ENCODE data around the gene RGMB.

Gene RGMB

DNA sequence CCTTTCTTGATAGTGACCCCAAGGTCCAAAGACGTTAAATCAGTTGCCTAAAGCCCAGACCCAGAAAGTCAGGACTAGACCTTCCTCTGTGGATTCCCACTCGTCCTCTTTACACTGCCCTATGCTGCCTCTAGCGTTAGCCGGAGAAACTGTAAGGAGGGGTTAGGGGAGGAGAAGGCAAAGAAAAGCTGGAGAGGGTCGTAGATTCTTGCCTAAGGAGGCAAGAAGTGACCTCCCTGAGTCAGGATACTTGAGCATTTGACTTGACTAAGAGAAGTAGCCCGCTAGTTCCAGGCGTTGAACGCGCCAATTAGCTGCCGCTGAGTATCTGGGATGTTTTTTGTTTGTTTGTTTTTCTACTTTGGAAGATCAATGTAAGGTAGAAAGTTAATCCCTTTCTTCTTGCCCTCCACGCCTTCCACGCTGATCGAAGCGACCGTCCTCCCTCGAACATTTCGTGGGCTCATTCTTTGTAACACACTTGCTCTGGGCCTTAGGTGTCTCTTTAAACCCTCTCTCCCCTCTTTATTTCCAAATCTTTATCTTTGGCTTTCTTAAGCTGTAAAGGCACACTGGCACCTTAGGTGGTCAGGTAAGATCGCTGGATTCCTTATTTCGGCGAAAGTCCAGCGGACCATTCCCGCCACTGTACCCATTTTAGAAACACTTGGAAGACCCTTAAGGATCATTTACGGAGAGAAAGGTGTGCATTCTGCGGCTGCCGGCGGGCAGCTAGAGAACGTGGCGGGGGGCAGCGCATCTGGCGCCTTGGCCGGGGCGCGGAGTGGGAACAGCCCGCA is 5.1 kb upstream of the RGMB start:
- peak; percentile 39 for DNase-seq

DNA sequence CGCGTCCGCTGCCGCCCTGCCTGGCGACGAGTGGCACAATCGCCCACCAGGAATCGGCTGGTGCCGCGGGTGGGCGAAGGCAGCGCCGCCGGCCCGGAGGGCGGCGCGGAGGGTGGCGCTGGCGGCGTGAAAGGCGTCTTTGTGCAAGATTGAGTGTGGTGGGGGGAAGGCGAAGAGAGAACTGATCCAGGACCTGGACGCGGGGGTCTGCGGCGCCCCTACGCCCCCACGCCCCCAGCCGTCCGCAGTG is 4.6 kb upstream of the RGMB start:
- no peak for DNase-seq

DNA sequence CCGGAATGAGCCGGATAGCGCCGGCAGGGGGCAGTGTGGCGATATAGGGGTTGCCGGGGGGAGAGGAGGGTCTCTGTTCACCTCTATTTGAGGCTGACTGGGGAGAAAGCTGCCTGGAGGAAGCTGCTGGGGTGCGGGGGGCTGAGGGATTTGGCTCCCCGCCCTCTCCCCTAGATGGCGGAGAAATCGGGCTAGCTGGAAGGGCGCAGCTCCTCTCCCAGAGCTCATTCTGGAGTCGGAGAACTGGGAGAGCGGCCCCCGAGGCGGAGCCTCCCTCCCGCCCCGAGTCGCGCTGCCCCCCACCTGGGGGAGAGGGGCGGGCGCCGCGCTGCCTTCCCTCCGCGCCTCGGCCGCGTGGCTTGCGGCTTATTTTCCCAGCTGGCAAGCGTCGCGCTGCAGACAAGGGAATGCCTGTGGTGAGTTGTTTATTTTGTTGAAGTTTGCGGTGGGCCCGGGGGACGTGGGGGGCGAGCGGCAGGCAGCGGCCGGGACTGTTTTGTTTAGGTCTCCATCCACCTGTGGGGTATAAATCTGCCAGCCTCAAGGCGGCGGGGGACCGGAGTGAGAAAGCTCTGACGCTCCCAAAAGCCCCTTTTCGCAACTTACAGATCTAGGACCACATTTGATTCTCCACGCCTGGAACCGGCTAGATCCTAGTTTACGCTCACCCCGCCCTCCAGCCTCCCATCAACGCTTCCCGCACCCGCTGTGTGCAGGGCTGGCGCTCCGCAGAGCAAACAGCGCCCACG is 4.1 kb upstream of the RGMB start:
- peak; percentile 35 for DNase-seq

DNA sequence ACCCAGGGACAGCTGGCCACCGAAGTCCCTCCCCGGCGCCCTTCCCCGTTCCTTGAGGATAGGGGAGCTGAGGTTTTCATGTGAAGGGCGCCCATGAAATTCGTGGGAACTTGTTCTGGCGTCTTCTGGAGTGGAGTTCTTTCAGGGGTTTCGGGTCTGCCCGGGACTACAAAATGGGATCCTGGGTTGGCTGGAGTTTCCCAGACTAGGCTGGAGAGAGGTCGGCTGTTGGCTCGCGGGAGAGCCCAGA is 3.6 kb upstream of the RGMB start:
- DNase-seq = no peak

DNA sequence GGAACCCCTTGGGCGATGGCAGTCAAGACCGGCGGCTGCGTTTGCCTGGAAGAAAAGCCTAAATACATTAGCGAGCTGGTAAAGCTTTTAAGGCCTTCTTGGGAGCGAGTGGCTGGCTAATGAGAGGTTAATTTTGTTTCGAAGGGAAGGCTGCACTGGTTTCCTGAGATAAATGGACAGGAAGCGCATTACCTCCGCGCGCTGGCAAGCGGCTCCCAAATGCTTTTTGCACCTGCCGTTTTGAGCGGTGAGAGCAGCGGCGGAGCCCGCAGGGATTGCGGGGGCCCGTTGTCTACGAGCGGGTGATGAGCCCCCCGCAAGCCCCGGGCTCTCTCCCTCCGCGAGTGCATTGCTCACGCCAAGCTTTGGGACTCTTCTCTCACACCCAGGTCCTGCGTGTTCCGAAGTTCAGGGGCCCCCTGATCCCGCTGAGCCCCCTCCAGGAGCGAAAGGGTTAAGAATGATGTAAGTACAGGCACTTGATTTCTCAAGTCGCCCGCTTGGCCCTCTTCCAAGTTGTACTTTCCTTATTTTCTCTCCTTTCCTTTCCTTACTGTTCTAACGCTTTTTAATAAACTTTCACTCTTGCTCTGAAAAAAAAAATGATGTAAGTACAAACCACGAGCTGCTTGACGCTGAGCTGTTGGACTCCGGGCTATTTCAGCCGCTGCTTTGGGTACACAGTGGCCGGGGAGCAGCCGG is 3.1 kb upstream of the RGMB start:
- no peak for DNase-seq

DNA sequence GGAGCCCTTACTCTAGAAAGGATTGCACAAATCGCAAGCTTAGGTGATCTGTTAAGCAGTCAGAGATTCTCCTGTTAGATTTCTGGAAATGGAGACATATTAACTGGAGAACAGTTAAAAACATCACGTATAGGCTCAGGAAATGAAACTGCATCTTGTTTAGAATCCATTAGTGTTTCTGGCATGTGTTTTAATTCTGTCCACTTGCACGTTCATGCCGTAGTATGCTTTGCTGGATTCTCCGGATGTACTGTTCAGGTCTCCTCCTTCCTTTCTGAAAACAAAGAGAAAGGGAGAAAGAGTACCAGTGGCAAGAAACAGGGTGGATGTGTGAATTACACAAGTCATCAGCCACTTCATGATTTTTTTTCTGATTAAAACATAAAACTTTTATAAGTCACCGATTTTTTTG is 2.5 kb upstream of the RGMB start:
- DNase-seq = no peak

DNA sequence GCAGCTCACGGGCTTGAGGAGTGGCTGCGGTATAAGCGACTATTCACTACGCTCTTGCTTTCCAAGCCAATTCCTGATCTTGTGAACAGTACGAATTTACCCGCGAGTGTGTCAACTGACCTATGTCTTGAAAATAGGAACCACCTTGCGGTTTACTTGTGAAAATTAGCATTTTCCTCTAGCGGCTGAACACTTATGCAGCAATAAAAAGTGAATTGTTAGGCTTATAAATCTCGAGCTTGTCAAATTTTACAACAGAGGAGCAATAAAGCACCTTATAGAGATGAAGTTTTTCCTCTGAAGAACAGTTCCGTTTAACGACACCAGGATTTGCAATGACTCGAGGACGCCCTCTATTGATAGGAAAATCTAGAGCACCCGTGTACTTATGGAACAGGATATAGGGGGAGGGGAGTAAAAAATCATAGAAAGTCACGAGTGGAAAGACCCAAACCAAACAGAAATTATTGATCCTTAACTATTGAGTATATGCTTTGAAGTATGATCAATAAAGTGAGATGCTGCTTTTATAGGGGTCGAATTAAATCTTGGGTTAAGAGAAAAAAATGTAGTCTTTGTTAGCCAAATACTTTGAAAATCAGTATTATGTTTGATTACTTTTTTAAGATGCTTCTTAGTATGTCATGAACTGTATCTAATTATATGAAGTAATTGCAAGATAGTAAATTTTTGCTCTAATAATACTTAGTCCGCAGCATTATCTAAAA is 1.9 kb upstream of the RGMB start:
- DNase-seq = peak; percentile 64

DNA sequence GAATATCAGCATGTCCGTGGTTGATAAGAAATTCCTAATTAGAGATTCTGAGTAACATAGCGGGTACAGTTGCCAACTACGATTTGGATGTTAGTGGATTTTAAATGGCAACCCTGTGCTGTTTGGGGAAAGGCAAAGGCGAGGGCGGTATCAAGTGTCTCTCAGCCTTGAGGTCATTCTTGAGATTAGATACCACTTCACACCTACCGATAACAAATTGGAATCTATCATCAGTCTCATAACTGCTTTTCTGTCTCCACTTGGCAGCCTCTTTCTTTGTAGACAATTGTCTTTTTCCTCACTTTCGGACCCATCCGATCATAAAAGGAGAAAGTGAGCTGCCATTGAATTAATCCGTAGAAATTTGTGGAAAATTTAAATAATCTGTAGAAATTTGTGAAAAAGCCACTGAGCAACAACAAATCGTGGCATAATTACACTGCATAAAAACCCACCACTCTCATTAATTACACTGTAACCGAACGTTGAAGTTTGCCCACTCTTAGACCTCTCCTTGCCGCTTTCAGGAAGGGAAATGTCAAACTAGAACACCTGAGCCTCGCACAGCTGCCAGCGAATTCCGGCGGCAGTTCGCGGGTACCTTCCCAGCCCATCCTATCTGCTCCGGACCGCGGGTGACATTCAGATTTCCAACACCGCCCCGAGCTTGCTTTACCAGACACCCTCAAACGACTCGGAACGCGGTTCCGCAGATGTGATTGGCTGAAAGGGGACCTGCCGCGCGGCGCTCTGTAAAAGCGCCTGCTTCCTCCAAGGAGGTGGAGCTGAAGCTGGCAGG is 849 bp upstream of the RGMB start:
- DNase-seq = peak; percentile 69

DNA sequence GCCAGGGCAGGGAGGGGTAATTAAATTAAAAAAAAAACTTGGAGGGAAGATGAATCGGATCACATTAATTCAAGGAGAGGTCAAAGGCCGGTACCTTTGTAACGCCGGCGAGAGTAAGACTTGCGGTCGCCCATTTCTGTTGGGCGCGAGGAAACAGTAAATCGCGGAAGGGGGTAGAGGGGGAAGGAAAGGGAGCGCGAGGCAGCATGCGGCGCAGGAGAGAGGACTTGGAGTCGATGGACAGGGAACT is 324 bp upstream of the RGMB start:
- no peak for DNase-seq

DNA sequence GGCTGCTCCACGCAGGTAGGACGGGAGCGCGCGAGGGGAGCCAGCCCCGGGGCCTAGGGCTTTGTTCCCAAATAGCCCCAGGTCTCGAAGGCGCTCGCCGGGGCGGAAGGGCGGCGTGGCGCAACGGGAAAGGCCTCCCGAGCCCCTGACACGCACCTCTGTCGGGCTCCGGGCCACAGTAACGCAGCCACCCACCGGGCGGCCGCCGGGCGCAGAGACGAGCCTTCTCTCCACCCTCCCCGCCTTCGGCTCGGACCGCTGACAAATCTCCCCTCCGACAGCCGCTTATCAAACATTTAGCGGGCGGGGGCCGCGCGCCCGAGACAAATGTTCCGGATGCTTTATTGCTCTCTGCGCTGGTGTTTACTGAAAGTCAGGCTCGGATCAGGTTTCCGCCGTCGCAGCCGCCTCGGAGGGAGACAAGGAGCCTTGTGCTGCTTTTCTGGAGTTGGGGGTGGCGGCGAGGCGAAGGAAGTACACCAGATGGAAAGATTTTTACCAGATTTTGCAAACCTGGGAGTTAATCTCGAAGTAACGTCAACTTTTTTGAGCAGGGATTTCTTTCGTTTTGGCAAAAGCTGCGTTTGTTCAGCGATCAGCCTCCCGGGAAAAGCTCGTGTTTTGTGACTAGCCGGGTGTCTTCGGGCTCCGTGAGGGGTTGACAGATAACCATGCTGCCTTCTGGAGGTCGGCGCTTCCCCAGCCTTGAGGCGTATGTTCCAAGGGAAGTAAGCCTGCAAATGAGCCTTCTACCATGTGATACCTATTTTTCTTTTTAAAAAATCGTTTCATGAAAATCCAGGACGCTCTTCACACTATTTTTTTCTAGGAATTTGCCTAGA is 950 bp downstream of the RGMB start:
- DNase-seq = no peak

DNA sequence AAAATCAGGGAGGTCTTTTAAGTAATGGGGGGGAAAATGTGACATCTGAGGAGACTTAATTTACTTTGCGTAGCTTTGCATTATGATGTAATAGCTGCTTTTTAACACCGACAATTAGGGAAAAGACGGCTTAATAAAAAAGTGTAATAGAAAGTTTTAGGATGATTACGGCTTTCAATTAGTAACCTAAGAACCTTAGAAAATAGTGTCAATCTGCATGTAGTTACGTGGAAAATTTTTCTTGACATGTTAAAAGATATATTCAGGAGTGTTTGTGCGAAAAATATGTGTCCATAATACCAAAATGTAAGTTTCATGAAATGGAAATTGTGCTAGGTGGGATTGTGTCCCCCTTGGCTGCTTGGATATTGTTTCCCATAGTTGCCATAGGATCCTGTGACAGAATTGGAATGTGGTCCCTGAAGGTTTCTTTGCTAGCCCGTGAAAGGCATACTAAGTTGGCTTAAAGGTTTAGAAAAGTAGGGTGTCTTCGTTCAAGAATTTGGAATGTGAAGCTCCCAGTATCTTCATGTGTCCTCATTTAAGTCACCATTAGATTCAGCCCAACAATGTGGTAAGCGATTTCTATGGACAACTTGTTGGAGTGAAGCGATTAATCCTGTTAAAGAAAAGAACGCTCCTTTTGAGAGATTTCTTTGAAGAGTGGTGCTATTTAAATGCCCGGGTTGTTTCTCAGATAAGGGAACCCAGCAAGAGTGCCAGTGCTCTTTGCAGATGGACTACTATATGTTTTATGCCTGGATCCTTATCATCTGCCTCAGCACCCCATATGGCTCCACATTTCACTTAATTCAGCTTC is 2.0 kb downstream of the RGMB start:
- no peak for DNase-seq

DNA sequence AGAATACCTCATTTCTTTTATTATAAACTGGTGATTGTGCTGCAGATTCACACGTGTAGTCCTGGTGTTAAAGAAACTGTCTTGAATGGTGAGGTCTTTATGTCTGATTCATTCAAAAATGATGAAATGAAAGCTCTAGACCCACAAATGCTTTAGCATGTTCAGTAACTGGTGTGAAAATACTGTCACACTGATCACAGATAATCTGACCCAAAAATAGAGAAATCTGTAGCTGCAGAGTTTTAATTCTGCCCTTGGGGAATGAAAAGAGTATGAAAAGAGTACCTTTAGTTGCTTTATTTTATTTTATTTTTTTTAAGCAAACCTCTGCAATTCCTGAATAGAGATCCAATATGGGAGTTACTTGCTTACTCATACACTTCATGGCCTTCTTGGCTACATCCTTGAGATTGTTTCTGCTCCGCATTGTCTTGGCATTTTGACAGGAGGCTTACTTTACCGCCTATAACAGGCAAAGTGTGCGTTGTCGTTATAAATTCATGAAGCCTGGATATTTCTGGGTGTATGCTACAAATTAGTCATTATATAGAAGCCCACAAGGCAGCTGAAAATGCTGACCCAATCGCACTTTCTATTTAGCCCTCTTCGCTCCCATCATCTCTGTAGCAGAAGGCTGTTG is 2.7 kb downstream of the RGMB start:
- DNase-seq = no peak

DNA sequence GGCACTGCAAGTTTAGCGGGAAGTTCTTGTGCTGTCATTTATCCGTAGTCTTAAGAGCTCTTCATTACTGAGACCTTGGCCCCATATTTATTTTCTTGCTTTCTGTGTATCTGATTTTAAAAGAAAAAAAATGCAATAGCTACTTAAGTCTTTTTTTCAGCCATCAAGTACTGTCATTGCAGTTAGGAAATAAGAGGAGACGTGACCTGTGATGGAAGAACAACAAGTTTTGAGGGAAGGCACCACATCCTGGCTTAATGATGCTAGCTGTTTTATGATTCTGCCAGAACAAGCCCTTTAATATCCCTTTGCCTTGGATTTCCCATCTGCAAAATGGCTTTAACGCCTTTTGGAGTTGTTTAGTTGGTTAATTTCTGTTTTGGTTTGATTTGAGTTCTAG is 3.8 kb downstream of the RGMB start:
- no peak for DNase-seq

DNA sequence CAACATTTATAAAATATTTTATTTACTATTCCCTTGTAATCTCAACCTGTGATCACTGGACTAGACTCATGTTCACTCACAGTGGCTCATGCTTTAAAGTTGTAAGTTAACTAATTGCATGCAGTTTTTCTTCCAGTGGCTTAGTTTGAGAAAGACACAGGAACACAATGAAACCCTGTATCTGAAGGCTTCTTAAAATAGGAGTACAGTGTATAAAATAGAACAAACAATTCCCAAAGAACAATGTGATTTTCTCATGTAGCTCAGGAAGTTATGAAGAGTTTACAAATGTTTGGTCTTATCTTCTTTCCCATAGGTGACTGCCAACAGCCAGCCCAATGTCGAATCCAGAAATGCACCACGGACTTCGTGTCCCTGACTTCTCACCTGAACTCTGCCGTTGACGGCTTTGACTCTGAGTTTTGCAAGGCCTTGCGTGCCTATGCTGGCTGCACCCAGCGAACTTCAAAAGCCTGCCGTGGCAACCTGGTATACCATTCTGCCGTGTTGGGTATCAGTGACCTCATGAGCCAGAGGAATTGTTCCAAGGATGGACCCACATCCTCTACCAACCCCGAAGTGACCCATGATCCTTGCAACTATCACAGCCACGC is 5.9 kb downstream of the RGMB start:
- DNase-seq = no peak

DNA sequence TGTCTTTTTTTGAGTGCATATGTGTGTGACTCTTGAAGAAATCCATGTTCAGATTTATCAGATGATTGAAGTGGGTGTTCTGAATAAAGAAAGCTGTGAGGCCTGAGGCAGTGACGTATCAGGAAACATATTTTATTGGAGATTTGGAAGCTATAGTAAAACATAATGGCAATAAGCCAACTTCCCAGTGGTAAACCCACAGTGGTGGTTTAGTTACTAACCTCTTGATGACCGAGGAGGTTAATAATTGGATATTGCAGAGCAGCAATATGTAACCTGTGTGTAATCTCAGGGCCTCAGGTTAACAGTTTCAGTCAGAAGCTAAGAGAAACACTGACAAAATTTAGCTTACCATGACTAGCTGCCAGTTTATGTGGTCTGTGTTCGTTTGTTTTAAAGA is 6.9 kb downstream of the RGMB start:
- no peak for DNase-seq

DNA sequence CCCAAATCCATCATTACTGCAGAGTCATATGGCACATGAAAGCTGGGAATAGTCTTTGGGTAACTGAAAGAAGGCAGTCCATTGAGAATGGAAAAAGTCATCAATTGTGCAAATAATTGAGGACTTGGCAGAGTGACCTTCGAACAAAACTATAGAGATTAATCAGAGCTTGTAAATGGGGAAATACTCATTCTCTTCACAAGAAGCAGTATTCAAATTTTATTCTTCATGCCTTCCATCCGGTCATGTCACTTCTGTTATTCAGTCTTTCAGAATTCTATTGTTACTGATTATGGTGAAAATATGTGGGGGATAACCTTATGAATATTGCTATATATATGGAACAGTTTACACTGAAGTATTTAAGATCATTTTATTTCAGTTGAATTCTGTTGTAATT is 8.1 kb downstream of the RGMB start:
- no peak for DNase-seq

DNA sequence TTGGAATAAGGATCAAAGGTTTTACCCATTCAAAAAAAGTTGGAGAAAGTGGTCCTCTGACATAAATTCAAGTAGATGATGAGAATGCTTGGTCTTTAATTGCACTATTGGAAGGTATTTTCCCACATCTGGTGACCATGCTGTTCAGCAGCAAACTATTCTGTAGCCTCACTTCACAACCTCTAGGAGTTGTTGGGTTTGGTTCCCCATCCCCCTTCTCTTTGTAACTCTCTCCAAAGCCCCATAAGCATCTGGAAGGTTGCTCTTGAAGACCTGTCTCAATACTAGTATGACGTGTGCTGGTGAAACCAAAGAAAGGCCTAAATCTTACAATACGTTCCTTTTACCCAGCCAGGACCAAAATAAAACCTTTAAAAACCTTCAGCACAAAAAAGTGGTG is 8.5 kb downstream of the RGMB start:
- DNase-seq = no peak

DNA sequence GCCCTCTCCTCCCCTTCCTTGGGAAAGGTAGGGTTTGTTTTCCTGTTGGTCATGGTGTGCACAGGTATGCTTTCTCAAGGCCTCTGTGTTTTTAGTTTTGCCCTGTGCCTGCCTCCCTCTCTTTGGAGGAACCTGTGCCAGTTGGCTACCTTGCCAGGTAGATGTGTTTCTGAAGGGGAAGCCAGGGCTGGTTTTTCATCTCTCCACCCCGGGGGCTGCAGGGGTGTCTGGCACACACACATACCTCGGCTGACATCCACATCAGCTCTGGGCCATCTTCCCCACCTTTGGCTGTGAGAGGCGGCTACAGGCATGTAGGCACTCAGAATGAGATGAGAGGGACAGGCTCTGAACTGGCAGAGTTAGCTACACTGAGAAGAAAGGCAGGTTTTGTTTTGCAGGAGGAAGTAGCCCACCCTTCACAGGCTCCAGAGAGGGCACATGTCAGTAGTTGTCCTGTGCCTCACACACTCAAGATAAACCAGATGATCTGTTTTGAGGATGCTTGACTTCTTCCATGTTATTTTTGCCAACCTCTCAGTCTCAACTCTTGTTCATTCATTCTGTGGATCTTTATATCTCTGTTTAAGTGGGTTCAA is 9.7 kb downstream of the RGMB start:
- no peak for DNase-seq

DNA sequence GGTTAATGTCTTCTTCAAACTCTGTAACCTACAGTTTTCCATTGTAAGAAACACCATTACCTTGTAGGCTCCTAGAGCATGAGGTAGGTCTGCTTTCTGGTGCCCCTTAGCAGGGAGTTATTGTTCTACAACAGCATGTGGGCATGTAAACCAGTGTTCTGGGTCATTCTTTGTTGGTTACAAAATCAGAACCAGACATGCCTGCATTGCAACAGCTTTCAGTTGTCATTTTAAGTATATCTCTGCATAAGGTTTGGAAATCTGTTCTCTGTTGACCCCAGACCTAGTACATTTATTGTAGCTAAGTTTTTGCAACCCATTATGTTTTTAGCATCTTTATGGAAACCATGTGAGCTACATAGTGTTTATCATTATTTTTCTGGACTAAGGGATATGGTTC is 10.9 kb downstream of the RGMB start:
- no peak for DNase-seq

DNA sequence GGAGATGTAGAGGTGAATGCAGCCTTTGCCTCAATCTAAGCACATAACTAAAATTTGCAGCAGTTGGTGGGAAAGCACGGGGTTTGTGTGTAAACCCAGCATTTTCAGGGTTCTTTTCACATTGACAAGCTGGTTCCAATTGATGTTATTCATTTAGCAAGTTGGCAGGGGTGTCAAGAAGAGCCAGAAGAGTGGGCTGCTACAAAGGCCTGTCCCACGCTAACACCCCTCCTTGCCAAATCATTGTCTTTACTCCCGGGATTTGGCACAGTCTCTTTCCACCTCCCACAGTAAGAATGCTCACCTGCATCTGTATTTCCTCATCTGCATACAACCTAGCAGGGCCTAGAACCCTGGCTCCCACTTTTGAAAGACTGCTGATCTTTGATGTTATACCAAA is 11.8 kb downstream of the RGMB start:
- DNase-seq = no peak

Measured in NCI-H1694 (cell line).